ENCODE data around the gene B4GALT6.

B4GALT6 gene

GRCh38 chr18:31630549-31630948 is 53.8 kb downstream of the B4GALT6 start:
- DNase-seq, result no peak

GRCh38 chr18:31626409-31626808 is 58.0 kb downstream of the B4GALT6 start:
- no peak for DNase-seq

- no peak for DNase-seq
Observed at GRCh38 chr18:31624892-31625640, 59.3 kb downstream of the B4GALT6 start.

- no peak for DNase-seq
Observed at GRCh38 chr18:31619291-31619690, 65.1 kb downstream of the B4GALT6 start.

GRCh38 chr18:31618801-31619200 is 65.6 kb downstream of the B4GALT6 start:
- no peak for DNase-seq

GRCh38 chr18:31617031-31617717 is 67.2 kb downstream of the B4GALT6 start:
- no peak for DNase-seq

- no peak for DNase-seq
Observed at GRCh38 chr18:31616586-31616985, 67.8 kb downstream of the B4GALT6 start.

- no peak for DNase-seq
Observed at GRCh38 chr18:31614044-31614443, 70.3 kb downstream of the B4GALT6 start.

- DNase-seq, result no peak
Observed at GRCh38 chr18:31612124-31612523, 72.3 kb downstream of the B4GALT6 start.

GRCh38 chr18:31611511-31611910 is 72.9 kb downstream of the B4GALT6 start:
- no peak for DNase-seq

- no peak for DNase-seq
Observed at GRCh38 chr18:31610286-31611205, 73.8 kb downstream of the B4GALT6 start.

- DNase-seq, result no peak
Observed at GRCh38 chr18:31609886-31610285, 74.5 kb downstream of the B4GALT6 start.

- no peak for DNase-seq
Observed at GRCh38 chr18:31607384-31607783, 77.0 kb downstream of the B4GALT6 start.

GRCh38 chr18:31606265-31606664 is 78.1 kb downstream of the B4GALT6 start:
- DNase-seq, result no peak

- no peak for DNase-seq
Observed at GRCh38 chr18:31603315-31603714, 81.1 kb downstream of the B4GALT6 start.

- no peak for DNase-seq
Observed at GRCh38 chr18:31598021-31598805, 86.2 kb downstream of the B4GALT6 start.

GRCh38 chr18:31596081-31596872 is 88.1 kb downstream of the B4GALT6 start:
- no peak for DNase-seq

- DNase-seq, result no peak
Observed at GRCh38 chr18:31595121-31595771, 89.1 kb downstream of the B4GALT6 start.

GRCh38 chr18:31592506-31593157 is 91.7 kb downstream of the B4GALT6 start:
- no peak for DNase-seq

- DNase-seq, result no peak
Observed at GRCh38 chr18:31591628-31592027, 92.8 kb downstream of the B4GALT6 start, which contains the start of gene TTR. Gene TTR, plus strand, starts transcription at chr18:31591877. Its CDS starts 26 bp downstream, at chr18:31591903.
